ENCODE results near the gene SPTAN1. TPM values are rescaled to one million over a fixed set of nuclear protein-coding genes. Genes with fewer than 3 reads are reported as not detected.
"Not testable (repeated sequence)": the region's sequence is repeated elsewhere in the genome, so short reads cannot be mapped to it uniquely, and the experiment has no call there.

The SPTAN1 gene
- polyA plus RNA-seq, 2 of the 4 experiments (the other 2 are of a cell fraction): 104 to 122 TPM

- no peak for ATAC-seq
- POLR2A ChIA-PET: no interaction called here
- DNase-seq (ENCODE audit: low read depth in 1 of 2, low spot score in 1 of 2): no peak
- 94% methylated on average over 10 of the region's 10 CpGs for WGBS (ENCODE audit: missing lambda C conversion rate)
- Histone ChIP-seq H3K4me3 (no peak overlapping the region), H3K27ac (no peak overlapping the region), H3K4me1 (no peaks in the 10 kb centered on the region), H3K4me2 (no peak overlapping the region), H3K9me3 (no peaks in the 10 kb centered on the region)
- CTCF ChIA-PET: interaction anchor here (0.7 to 2.2 kb wide), 4 partner anchors 9 to 328 kb away, joined by 3 to 8 read pairs (median 4); no protein-coding TSS in a partner anchor
- TF ChIP-seq ESRRA (IDR thresholded peaks at IDR 0.05; ENCODE audit: borderline replicate concordance, low read length) (no peak), HOXB13 (CRISPR knock-in tag; IDR thresholded peaks at IDR 0.05; ENCODE audit: low read depth) (no peak)
- no peak for FAIRE-seq
Observed at GRCh38 chr9:128580731-128581130, 28.3 kb downstream of the SPTAN1 start.

- H3K4me3 ChIP-seq; H3K4me1 ChIP-seq; DNase-seq (ENCODE audit: low read depth in 1 of 2, low spot score in 1 of 2); H3K27ac ChIP-seq; H3K9me3 ChIP-seq; ATAC-seq; FAIRE-seq; H3K4me2 ChIP-seq: not testable (repeated sequence)
- 89% methylated on average over 8 of the region's 8 CpGs for whole genome bisulfite sequencing (ENCODE audit: missing lambda C conversion rate)
- ChIA-PET POLR2A (interaction anchor here (1.4 kb wide), 1 partner anchor 33 kb away, joined by 3 read pairs; the partner anchor contains the start of gene SPTAN1), CTCF (interaction anchor here (0.8 to 1.3 kb wide), 2 partner anchors 19 to 28 kb away, joined by 3 read pairs; no protein-coding TSS in a partner anchor)
Observed at GRCh38 chr9:128585155-128585554, 32.8 kb downstream of the SPTAN1 start.

- POLR2A ChIA-PET; H3K9me3 ChIP-seq; DNase-seq (ENCODE audit: low read depth in 1 of 2, low spot score in 1 of 2); H3K4me1 ChIP-seq; FAIRE-seq; ATAC-seq; H3K27ac ChIP-seq; H3K4me2 ChIP-seq; H3K4me3 ChIP-seq: not testable (repeated sequence)
- 94% methylated on average over 11 of the region's 11 CpGs for WGBS (ENCODE audit: missing lambda C conversion rate)
- CTCF ChIA-PET: interaction anchor here (0.7 to 1.7 kb wide), 4 partner anchors 17 to 225 kb away, joined by 3 to 5 read pairs (median 4); partner anchors contain the start of gene SPTAN1
Observed at GRCh38 chr9:128586934-128587333, 34.5 kb downstream of the SPTAN1 start.

GRCh38 chr9:128587453-128587852 lies 35.1 kb downstream of the SPTAN1 start:
- Histone ChIP-seq H3K9me3 (no peaks in the 10 kb centered on the region), H3K4me2 (no peak overlapping the region), H3K27ac (no peak overlapping the region), H3K4me1 (no peaks in the 10 kb centered on the region), H3K4me3 (no peak overlapping the region)
- POLR2A ChIA-PET: no interaction called here
- DNase-seq (ENCODE audit: low read depth in 1 of 2, low spot score in 1 of 2): no peak
- WGBS (ENCODE audit: missing lambda C conversion rate): 79% methylated on average over 6 of the region's 6 CpGs
- CTCF ChIA-PET: interaction anchor here (0.6 to 1.7 kb wide), 3 partner anchors 21 to 225 kb away, joined by 3 to 5 read pairs (median 4); no protein-coding TSS in a partner anchor
- no peak for TF ChIP-seq RAD21 (conservative IDR thresholded peaks at IDR 0.05 in 1 of 2, IDR thresholded peaks at IDR 0.05 in 1 of 2)
- TF ChIP-seq MYC (IDR thresholded peaks at IDR 0.05; ENCODE audit: borderline replicate concordance, low read length): no peak
- no peak for TF ChIP-seq GATA3 (IDR thresholded peaks at IDR 0.05; ENCODE audit: borderline replicate concordance)
- no peak for TF ChIP-seq NR3C1 (IDR thresholded peaks at IDR 0.05)
- no peak for TF ChIP-seq EP300 (IDR thresholded peaks at IDR 0.05)
- TF ChIP-seq JUNB (IDR thresholded peaks at IDR 0.05): no peak
- TF ChIP-seq MAFK (IDR thresholded peaks at IDR 0.05; ENCODE audit: partially characterized antibody): no peak
- TF ChIP-seq TFCP2L1 (CRISPR knock-in tag; IDR thresholded peaks at IDR 0.05): no peak
- no peak for TF ChIP-seq RCOR1 (IDR thresholded peaks at IDR 0.05; ENCODE audit: low read depth, low read length)
- no peak for TF ChIP-seq NPAS2 (CRISPR knock-in tag; IDR thresholded peaks at IDR 0.05; ENCODE audit: borderline replicate concordance)
- TF ChIP-seq KDM5A (IDR thresholded peaks at IDR 0.05): no peak
- TF ChIP-seq CEBPB (IDR thresholded peaks at IDR 0.05): no peak
- TF ChIP-seq EHF (CRISPR knock-in tag; IDR thresholded peaks at IDR 0.05): no peak
- TF ChIP-seq SREBF2 (IDR thresholded peaks at IDR 0.05): no peak
- TF ChIP-seq RARB (CRISPR knock-in tag; IDR thresholded peaks at IDR 0.05): no peak
- no peak for TF ChIP-seq PHF8 (IDR thresholded peaks at IDR 0.05; ENCODE audit: borderline replicate concordance, low read depth)
- no peak for TF ChIP-seq HDAC2 (IDR thresholded peaks at IDR 0.05)
- TF ChIP-seq ELK1 (IDR thresholded peaks at IDR 0.05; ENCODE audit: low read depth, low read length): no peak
- ATAC-seq: no peak
- no peak for FAIRE-seq

All from A549 (cell line).